ENCODE results near the gene LRRC34. TPM values are rescaled to one million over a fixed set of nuclear protein-coding genes. Genes with fewer than 3 reads are reported as not detected.

The LRRC34 gene
- total RNA-seq = 2.8 and 2.9 TPM in 2 replicates

GRCh38 chr3:169812332-169813235 lies at the start of gene LRRC34, which contains the start of gene LRRIQ4:
Gene LRRC34, minus strand, starts transcription at chr3:169812904. Its CDS starts 356 bp downstream, at chr3:169812548.
Gene LRRIQ4, plus strand, starts transcription at chr3:169812870. Its CDS starts 9,052 bp downstream, at chr3:169821922.
- Mint-ChIP-seq H3K36me3 (ENCODE audit: low read depth) (peaks cover 11% of the 10 kb centered on the region), H3K4me1 (ENCODE audit: low read depth) (peaks cover 49% of the 10 kb centered on the region), H3K27me3 (ENCODE audit: insufficient read depth) (peaks cover 6% of the 10 kb centered on the region), H3K9me3 (peaks cover 22% of the 10 kb centered on the region), H3K27ac (peak within 1 kb of the TSS; percentile 89), H3K4me3 (peak within 1 kb of the TSS; percentile 83)
- peak; percentile 64 for DNase-seq (ENCODE audit: low spot score)
- intact Hi-C loops (cut with micrococcal nuclease) = loop anchor here (1.0 to 5.0 kb wide), 7 partner anchors 39 to 545 kb away; partner anchors contain the start of genes GPR160, MYNN, SKIL and TERC

- peaks cover 1% of the 10 kb centered on the region for H3K36me3 Mint-ChIP-seq (ENCODE audit: low read depth)
- no peaks in the 10 kb centered on the region for H3K9me3 Mint-ChIP-seq
- peaks cover 24% of the 10 kb centered on the region for H3K4me1 Mint-ChIP-seq (ENCODE audit: low read depth)
- no peak overlapping the region for H3K4me3 Mint-ChIP-seq
- no peak for DNase-seq (ENCODE audit: low spot score)
- peaks cover 26% of the 10 kb centered on the region for H3K27me3 Mint-ChIP-seq (ENCODE audit: insufficient read depth)
- intact Hi-C loops (cut with micrococcal nuclease) = loop anchor here (5.0 kb wide), 2 partner anchors 310 to 550 kb away; no protein-coding TSS in a partner anchor
- no peak overlapping the region for H3K27ac Mint-ChIP-seq
Observed at GRCh38 chr3:169861871-169862270, 49.2 kb upstream of the LRRC34 start.

GRCh38 chr3:169857811-169858210 lies 45.1 kb upstream of the LRRC34 start:
- Mint-ChIP-seq H3K4me1 (ENCODE audit: low read depth) (no peaks in the 10 kb centered on the region), H3K27ac (no peak overlapping the region), H3K27me3 (ENCODE audit: insufficient read depth) (peaks cover 28% of the 10 kb centered on the region), H3K4me3 (no peak overlapping the region), H3K9me3 (no peaks in the 10 kb centered on the region), H3K36me3 (ENCODE audit: low read depth) (no peaks in the 10 kb centered on the region)
- intact Hi-C loops (cut with micrococcal nuclease) = loop anchor here (10.0 kb wide), 1 partner anchor 1273 kb away; no protein-coding TSS in a partner anchor
- no peak for DNase-seq (ENCODE audit: low spot score)

- H3K4me3 Mint-ChIP-seq = no peak overlapping the region
- no peaks in the 10 kb centered on the region for H3K9me3 Mint-ChIP-seq
- intact Hi-C loops (cut with micrococcal nuclease) = loop anchor here (10.0 kb wide), 1 partner anchor 1271 kb away; no protein-coding TSS in a partner anchor
- peaks cover 18% of the 10 kb centered on the region for H3K27me3 Mint-ChIP-seq (ENCODE audit: insufficient read depth)
- no peak overlapping the region for H3K27ac Mint-ChIP-seq
- H3K36me3 Mint-ChIP-seq (ENCODE audit: low read depth) = no peaks in the 10 kb centered on the region
- DNase-seq (ENCODE audit: low spot score) = no peak
- H3K4me1 Mint-ChIP-seq (ENCODE audit: low read depth) = no peaks in the 10 kb centered on the region
Observed at GRCh38 chr3:169855514-169855913, 42.8 kb upstream of the LRRC34 start.

- Mint-ChIP-seq H3K27ac (no peak overlapping the region), H3K36me3 (ENCODE audit: low read depth) (no peaks in the 10 kb centered on the region), H3K4me1 (ENCODE audit: low read depth) (no peaks in the 10 kb centered on the region), H3K4me3 (no peak overlapping the region), H3K27me3 (ENCODE audit: insufficient read depth) (peaks cover 16% of the 10 kb centered on the region), H3K9me3 (no peaks in the 10 kb centered on the region)
- intact Hi-C loops (cut with micrococcal nuclease) = loop anchor here (10.0 kb wide), 1 partner anchor 1266 kb away; no protein-coding TSS in a partner anchor
- DNase-seq (ENCODE audit: low spot score) = no peak
Observed at GRCh38 chr3:169850618-169851017, 37.9 kb upstream of the LRRC34 start.

GRCh38 chr3:169848741-169849140 lies 36.0 kb upstream of the LRRC34 start:
- Mint-ChIP-seq H3K27ac (no peak overlapping the region), H3K4me1 (ENCODE audit: low read depth) (no peaks in the 10 kb centered on the region), H3K36me3 (ENCODE audit: low read depth) (no peaks in the 10 kb centered on the region), H3K9me3 (no peaks in the 10 kb centered on the region), H3K4me3 (no peak overlapping the region), H3K27me3 (ENCODE audit: insufficient read depth) (peaks cover 14% of the 10 kb centered on the region)
- intact Hi-C loops (cut with micrococcal nuclease) = no loop called here
- DNase-seq (ENCODE audit: low spot score) = no peak

GRCh38 chr3:169847896-169848295 lies 35.2 kb upstream of the LRRC34 start:
- Mint-ChIP-seq H3K36me3 (ENCODE audit: low read depth) (no peaks in the 10 kb centered on the region), H3K9me3 (no peaks in the 10 kb centered on the region), H3K27ac (no peak overlapping the region), H3K27me3 (ENCODE audit: insufficient read depth) (peaks cover 11% of the 10 kb centered on the region), H3K4me3 (no peak overlapping the region), H3K4me1 (ENCODE audit: low read depth) (no peaks in the 10 kb centered on the region)
- no peak for DNase-seq (ENCODE audit: low spot score)
- intact Hi-C loops (cut with micrococcal nuclease) = no loop called here

GRCh38 chr3:169846458-169847193 lies 33.9 kb upstream of the LRRC34 start:
- Mint-ChIP-seq H3K27ac (no peak overlapping the region), H3K4me3 (no peak overlapping the region), H3K4me1 (ENCODE audit: low read depth) (no peaks in the 10 kb centered on the region), H3K36me3 (ENCODE audit: low read depth) (no peaks in the 10 kb centered on the region), H3K27me3 (ENCODE audit: insufficient read depth) (peaks cover 11% of the 10 kb centered on the region), H3K9me3 (no peaks in the 10 kb centered on the region)
- no peak for DNase-seq (ENCODE audit: low spot score)
- intact Hi-C loops (cut with micrococcal nuclease) = no loop called here

GRCh38 chr3:169842960-169843359 lies 30.3 kb upstream of the LRRC34 start:
- intact Hi-C loops (cut with micrococcal nuclease) = no loop called here
- DNase-seq (ENCODE audit: low spot score) = no peak
- Mint-ChIP-seq H3K27me3 (ENCODE audit: insufficient read depth) (peaks cover 22% of the 10 kb centered on the region), H3K9me3 (no peaks in the 10 kb centered on the region), H3K27ac (no peak overlapping the region), H3K4me1 (ENCODE audit: low read depth) (no peaks in the 10 kb centered on the region), H3K36me3 (ENCODE audit: low read depth) (no peaks in the 10 kb centered on the region), H3K4me3 (no peak overlapping the region)

GRCh38 chr3:169841171-169841570 lies 28.5 kb upstream of the LRRC34 start:
- peaks cover 20% of the 10 kb centered on the region for H3K27me3 Mint-ChIP-seq (ENCODE audit: insufficient read depth)
- no peaks in the 10 kb centered on the region for H3K36me3 Mint-ChIP-seq (ENCODE audit: low read depth)
- no peak overlapping the region for H3K27ac Mint-ChIP-seq
- DNase-seq (ENCODE audit: low spot score) = no peak
- H3K4me1 Mint-ChIP-seq (ENCODE audit: low read depth) = no peaks in the 10 kb centered on the region
- H3K9me3 Mint-ChIP-seq = no peaks in the 10 kb centered on the region
- intact Hi-C loops (cut with micrococcal nuclease) = no loop called here
- H3K4me3 Mint-ChIP-seq = no peak overlapping the region

- Mint-ChIP-seq H3K27ac (no peak overlapping the region), H3K4me1 (ENCODE audit: low read depth) (no peaks in the 10 kb centered on the region), H3K9me3 (no peaks in the 10 kb centered on the region), H3K4me3 (no peak overlapping the region), H3K36me3 (ENCODE audit: low read depth) (no peaks in the 10 kb centered on the region), H3K27me3 (ENCODE audit: insufficient read depth) (peaks cover 13% of the 10 kb centered on the region)
- intact Hi-C loops (cut with micrococcal nuclease) = no loop called here
- no peak for DNase-seq (ENCODE audit: low spot score)
Observed at GRCh38 chr3:169838511-169839030, 25.9 kb upstream of the LRRC34 start.

- no peak overlapping the region for H3K4me3 Mint-ChIP-seq
- peaks cover 13% of the 10 kb centered on the region for H3K27me3 Mint-ChIP-seq (ENCODE audit: insufficient read depth)
- no peaks in the 10 kb centered on the region for H3K36me3 Mint-ChIP-seq (ENCODE audit: low read depth)
- DNase-seq (ENCODE audit: low spot score) = no peak
- no peaks in the 10 kb centered on the region for H3K4me1 Mint-ChIP-seq (ENCODE audit: low read depth)
- intact Hi-C loops (cut with micrococcal nuclease) = no loop called here
- H3K27ac Mint-ChIP-seq = no peak overlapping the region
- H3K9me3 Mint-ChIP-seq = no peaks in the 10 kb centered on the region
Observed at GRCh38 chr3:169836942-169837275, 24.2 kb upstream of the LRRC34 start.
